HEK293T (cell line): ENCODE results near the gene DNAH17.

Experiments used
- CTCF ChIA-PET: fragments of 350-600 bp; formaldehyde crosslinking; extraction: SDS; loops from one replicate; lab custom pipeline; 2021; ENCODE audit warnings: antibody characterized with exemption, inconsistent platforms; lab: Yijun Ruan, JAX
- POLR2A ChIA-PET: fragments of 350-600 bp; formaldehyde crosslinking; extraction: SDS; loops from one replicate; lab custom pipeline; 2020; ENCODE audit warnings: antibody characterized with exemption, inconsistent platforms; lab: Yijun Ruan, JAX
- DNase-seq: peaks from one replicate; pipeline ENCODE4 v3.0.0; 2012; ENCODE audit warnings: mixed read lengths; ENCODE audit errors: extremely low spot score
- ARNT ChIP-seq: fragments of 450-650 bp; IDR thresholded peaks from 2 replicates; pipeline ENCODE4 v1.6.1; 2017; ENCODE audit warnings: mild to moderate bottlenecking
- BHLHE40 ChIP-seq: fragments of 450-650 bp; IDR thresholded peaks from 2 replicates; pipeline ENCODE4 v1.6.1; 2016; ENCODE audit warnings: mild to moderate bottlenecking, moderate library complexity, borderline replicate concordance
- CTBP1 ChIP-seq: fragments of 450-650 bp; IDR thresholded peaks from 2 replicates; pipeline ENCODE4 v1.6.1; 2016; ENCODE audit warnings: borderline replicate concordance
- ELF4 ChIP-seq: fragments of 450-650 bp; IDR thresholded peaks from 2 replicates; pipeline ENCODE4 v1.6.1; 2017; ENCODE audit warnings: antibody characterized with exemption
- FOXA1 ChIP-seq: fragments of 450-650 bp; IDR thresholded peaks from 2 replicates; pipeline ENCODE4 v1.6.1; 2016; ENCODE audit warnings: mild to moderate bottlenecking
- FOXK2 ChIP-seq: fragments of 450-650 bp; IDR thresholded peaks from 2 replicates; pipeline ENCODE4 v1.6.1; 2016; ENCODE audit warnings: mild to moderate bottlenecking
- FOXM1 ChIP-seq: fragments of 450-650 bp; IDR thresholded peaks from 2 replicates; pipeline ENCODE4 v1.6.1; 2017; ENCODE audit warnings: mild to moderate bottlenecking, borderline replicate concordance
- HDGF ChIP-seq: fragments of 450-650 bp; IDR thresholded peaks from 2 replicates; pipeline ENCODE4 v1.6.1; 2017; ENCODE audit warnings: antibody characterized with exemption, borderline replicate concordance
- L3MBTL2 ChIP-seq: fragments of 450-650 bp; conservative IDR thresholded peaks from 2 replicates; pipeline ENCODE4 v1.6.1; 2016; ENCODE audit warnings: mild to moderate bottlenecking
- LEF1 ChIP-seq: fragments of 450-650 bp; IDR thresholded peaks from 2 replicates; pipeline ENCODE4 v1.6.1; 2017; ENCODE audit warnings: mild to moderate bottlenecking, borderline replicate concordance
- NFRKB ChIP-seq: fragments of 450-650 bp; IDR thresholded peaks from 2 replicates; pipeline ENCODE4 v1.6.1; 2016; ENCODE audit warnings: mild to moderate bottlenecking, moderate library complexity
- SP1 ChIP-seq: fragments of 450-650 bp; IDR thresholded peaks from 2 replicates; pipeline ENCODE4 v1.6.1; 2017
- SUZ12 ChIP-seq: fragments of 450-650 bp; IDR thresholded peaks from 2 replicates; pipeline ENCODE4 v1.6.1; 2016; ENCODE audit warnings: mild to moderate bottlenecking
- TARDBP ChIP-seq: fragments of 450-650 bp; IDR thresholded peaks from 2 replicates; pipeline ENCODE4 v1.6.1; 2016
- ZNF384 ChIP-seq: fragments of 450-650 bp; IDR thresholded peaks from 2 replicates; pipeline ENCODE4 v1.6.1; 2016
- TF ChIP-seq, protein P1 (sequence below): fragments of 450-650 bp; IDR thresholded peaks from 2 replicates; pipeline ENCODE4 v1.6.1; 2016

The DNAH17 gene

DNA sequence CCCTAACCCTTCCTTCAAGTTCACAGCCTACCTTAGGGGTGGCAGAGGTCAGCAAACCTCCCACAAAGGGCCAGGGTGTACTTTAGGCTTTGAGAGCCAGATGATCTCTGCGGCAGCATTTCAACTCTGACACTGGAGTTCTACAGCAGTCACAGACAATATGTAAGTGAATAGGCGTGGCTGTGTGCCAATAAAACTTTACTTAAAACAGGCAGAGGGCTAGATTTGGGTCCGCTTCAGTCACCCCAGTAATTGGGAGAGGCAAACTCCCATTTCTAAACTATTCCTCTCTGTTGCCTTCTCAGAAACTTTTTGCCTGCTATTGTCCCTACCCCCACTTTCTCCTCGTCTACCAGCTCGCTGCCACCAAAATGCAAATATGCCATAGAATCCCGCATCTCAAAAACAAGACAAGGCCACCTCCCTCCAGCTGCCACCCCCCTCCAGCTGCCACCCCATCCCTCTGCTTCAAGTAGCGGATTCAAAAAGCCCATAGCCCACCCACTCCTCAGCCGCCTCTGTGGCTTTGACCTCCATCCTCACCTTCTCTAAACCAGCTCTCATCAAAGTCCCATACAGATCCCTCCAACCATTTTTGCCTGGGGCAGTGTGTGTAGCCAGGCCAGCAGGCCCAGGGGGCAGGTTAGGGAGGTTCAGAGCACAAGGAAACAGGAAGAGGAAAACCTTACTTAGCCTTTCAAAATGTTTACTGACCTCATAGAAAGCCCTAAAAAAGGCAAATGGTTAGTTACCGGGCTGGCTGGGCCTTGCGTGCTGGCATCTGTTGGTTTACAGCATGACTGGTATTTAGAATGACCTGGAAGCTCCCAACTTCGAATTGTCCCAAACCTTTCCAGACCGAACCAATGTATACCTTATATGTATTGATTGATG lies 19.9 kb upstream of the DNAH17 start:
- TF ChIP-seq SUZ12 (no peak), L3MBTL2 (no peak), CTBP1 (no peak), LEF1 (no peak), FOXK2 (no peak), BHLHE40 (no peak), SP1 (no peak), NFRKB (no peak), HDGF (no peak), TARDBP (no peak), ELF4 (no peak), ZNF384 (no peak)
- TF ChIP-seq, protein P1, sequence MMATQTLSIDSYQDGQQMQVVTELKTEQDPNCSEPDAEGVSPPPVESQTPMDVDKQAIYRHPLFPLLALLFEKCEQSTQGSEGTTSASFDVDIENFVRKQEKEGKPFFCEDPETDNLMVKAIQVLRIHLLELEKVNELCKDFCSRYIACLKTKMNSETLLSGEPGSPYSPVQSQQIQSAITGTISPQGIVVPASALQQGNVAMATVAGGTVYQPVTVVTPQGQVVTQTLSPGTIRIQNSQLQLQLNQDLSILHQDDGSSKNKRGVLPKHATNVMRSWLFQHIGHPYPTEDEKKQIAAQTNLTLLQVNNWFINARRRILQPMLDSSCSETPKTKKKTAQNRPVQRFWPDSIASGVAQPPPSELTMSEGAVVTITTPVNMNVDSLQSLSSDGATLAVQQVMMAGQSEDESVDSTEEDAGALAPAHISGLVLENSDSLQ: no peak
- POLR2A ChIA-PET: no interaction called here
- no peak for DNase-seq
- CTCF ChIA-PET: no interaction called here

DNA sequence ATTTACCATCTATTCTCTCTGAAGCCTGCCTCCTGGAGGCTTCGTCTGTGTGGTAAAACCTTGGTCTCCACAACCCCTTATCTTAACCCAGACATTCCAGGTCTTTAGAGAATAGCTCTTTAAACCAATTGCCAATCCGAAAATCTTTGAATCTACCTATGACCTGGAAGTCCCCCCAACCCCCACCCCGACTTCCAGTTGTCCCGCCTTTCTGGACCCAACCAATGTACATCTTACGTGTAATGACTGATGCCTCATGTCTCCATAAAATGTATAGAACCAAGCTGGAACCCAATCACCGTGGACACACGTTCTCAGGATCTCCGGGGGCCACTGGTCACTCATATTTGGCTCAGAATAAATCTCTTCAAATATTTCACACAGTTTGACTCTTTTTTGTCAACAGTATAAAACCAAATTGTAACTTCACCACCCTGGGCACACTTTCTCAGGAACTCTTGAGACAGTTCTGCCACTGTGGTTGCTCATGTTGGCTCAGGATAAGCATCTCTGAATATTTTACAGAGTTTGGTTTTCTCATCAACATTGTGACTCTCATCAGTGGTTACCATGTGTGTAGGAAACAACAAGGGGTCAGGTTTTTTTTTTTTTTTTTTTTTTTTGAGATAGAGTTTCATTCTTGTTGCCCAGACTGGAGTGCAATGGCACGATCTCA lies 18.1 kb upstream of the DNAH17 start:
- ChIA-PET CTCF (no interaction called here), POLR2A (no interaction called here)
- TF ChIP-seq, protein P1: no peak
- TF ChIP-seq L3MBTL2 (no peak), ARNT (no peak), TARDBP (no peak), ZNF384 (no peak), BHLHE40 (no peak), CTBP1 (no peak), FOXM1 (no peak), FOXA1 (no peak), SP1 (no peak), FOXK2 (no peak), HDGF (no peak), ELF4 (no peak), NFRKB (no peak), LEF1 (no peak)
- DNase-seq: no peak

DNA sequence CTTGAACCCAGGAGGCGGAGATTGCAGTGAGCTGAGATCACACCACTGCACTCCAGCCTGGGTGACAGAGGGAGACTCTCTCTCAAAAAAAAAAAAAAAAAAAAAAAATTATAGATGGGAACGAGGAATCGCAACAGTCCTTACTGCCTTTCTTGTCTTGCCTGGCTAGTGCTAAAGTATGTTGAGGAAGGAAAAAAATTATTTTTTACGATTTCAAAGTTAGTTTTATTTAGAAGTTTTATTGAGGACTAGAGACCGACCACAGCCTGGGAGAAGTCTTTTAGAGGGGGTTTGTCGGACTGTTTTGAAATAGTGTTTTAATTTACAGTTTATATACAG lies 15.8 kb upstream of the DNAH17 start:
- ChIA-PET CTCF (no interaction called here), POLR2A (interaction anchor here (0.9 kb wide), 1 partner anchor 10 kb away, joined by 3 read pairs; no protein-coding TSS in a partner anchor)
- TF ChIP-seq ZNF384 (peak; percentile 91), FOXM1 (no peak), FOXK2 (no peak), FOXA1 (no peak), NFRKB (no peak), ELF4 (no peak)
- TF ChIP-seq, protein P1: no peak
- no peak for DNase-seq

DNA sequence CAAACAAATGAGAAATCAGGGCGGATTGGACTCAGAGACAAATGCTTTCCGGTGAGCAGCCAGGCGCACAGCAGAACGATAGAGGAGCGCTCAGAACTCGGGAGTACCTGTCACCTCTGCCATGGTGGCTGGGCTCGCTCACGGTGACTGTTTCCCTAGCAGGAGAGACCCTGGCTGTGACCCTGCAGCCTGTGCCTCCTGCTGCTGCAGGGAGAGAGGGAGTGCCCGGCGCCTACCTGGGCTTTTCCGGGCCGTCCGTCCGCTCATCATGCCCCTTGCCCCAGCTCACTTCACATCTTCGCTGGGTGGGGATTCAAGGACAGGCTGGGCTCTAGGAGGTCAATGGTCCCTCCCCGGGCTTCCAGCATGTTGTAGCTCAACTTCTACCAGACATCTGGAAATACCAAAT lies 14.1 kb upstream of the DNAH17 start:
- no peak for DNase-seq
- CTCF ChIA-PET: no interaction called here
- POLR2A ChIA-PET: no interaction called here

DNA sequence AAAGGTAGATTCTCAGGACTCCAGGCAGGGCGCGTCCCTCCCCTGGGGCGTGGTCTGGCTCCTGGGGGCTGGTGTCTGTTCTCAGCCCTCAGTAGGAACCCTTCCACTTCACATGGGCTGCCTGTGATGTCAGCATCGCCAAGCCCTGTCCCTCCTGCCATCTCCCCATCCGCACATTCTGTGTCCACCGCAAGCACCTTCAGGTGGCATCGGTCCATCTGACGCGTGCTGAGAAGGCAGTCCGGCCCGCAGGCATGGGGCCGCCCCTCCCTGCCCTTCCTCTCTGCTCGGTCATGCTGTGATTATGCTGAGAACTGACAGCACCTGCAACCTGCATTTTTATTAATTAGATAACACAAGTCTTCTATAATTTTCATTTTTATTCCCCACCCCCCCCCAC lies 12.7 kb upstream of the DNAH17 start:
- ChIA-PET POLR2A (no interaction called here), CTCF (no interaction called here)
- DNase-seq: no peak
- TF ChIP-seq, protein P1: no peak
- TF ChIP-seq ARNT (no peak), HDGF (no peak), CTBP1 (no peak), LEF1 (no peak), L3MBTL2 (no peak), NFRKB (no peak), TARDBP (no peak), SP1 (no peak)

More for the DNA sequence above, 14.1 kb upstream of the DNAH17 start:
- TF ChIP-seq SP1: no peak
- no peak for TF ChIP-seq HDGF
- no peak for TF ChIP-seq TARDBP
- TF ChIP-seq CTBP1: no peak
- TF ChIP-seq NFRKB: no peak
- TF ChIP-seq LEF1: no peak
- no peak for TF ChIP-seq ZNF384
- TF ChIP-seq BHLHE40: no peak
- no peak for TF ChIP-seq FOXK2
- no peak for TF ChIP-seq ARNT
